ENCODE measurements around the gene SCD5. TPM values are rescaled to one million over a fixed set of nuclear protein-coding genes. Genes with fewer than 3 reads are reported as not detected.

The SCD5 gene
- total RNA-seq, 2 experiments from 2014 or later = 0.47 to 0.76 TPM

GRCh38 chr4:82585690-82586435 is 212.7 kb downstream of the SCD5 start:
- Histone ChIP-seq H3K4me2 (ENCODE audit: low read length) (no peak overlapping the region), H3K36me3 (ENCODE audit: insufficient read depth, low read length) (no peaks in the 10 kb centered on the region), H3K79me2 (ENCODE audit: insufficient read depth, low read depth, low read length) (no peaks in the 10 kb centered on the region), H2AFZ (ENCODE audit: low read length) (no peak overlapping the region), H3K4me1 (ENCODE audit: insufficient read depth, low read length, poor library complexity, severe bottlenecking) (no peaks in the 10 kb centered on the region), H3K9me2 (ENCODE audit: insufficient read depth, low read length) (no peaks in the 10 kb centered on the region), H4K20me1 (ENCODE audit: insufficient read depth, low read length) (no peaks in the 10 kb centered on the region), H3K4me3 (ENCODE audit: low read depth, low read length, poor library complexity, severe bottlenecking) (no peak overlapping the region), H3K27ac (ENCODE audit: low read depth, low read length, poor library complexity, severe bottlenecking) (no peak overlapping the region), H3K9me3 (ENCODE audit: low read length) (no peaks in the 10 kb centered on the region)
- DNase-seq (ENCODE audit: low spot score) = no peak
- BruUV-seq (replicated peaks) = no TSS peak
- ChIA-PET CTCF (ENCODE audit: unreplicated experiment) (no interaction called here), POLR2A (no interaction called here)
- TF ChIP-seq EZH2phosphoT487 (IDR thresholded peaks at IDR 0.05; ENCODE audit: borderline replicate concordance, low read depth, low read length) (no peak), CTCF (conservative IDR thresholded peaks at IDR 0.05; ENCODE audit: low read length) (no peak)
- intact Hi-C loops (cut with micrococcal nuclease; ENCODE audit: unreplicated experiment) = no loop called here

DNA sequence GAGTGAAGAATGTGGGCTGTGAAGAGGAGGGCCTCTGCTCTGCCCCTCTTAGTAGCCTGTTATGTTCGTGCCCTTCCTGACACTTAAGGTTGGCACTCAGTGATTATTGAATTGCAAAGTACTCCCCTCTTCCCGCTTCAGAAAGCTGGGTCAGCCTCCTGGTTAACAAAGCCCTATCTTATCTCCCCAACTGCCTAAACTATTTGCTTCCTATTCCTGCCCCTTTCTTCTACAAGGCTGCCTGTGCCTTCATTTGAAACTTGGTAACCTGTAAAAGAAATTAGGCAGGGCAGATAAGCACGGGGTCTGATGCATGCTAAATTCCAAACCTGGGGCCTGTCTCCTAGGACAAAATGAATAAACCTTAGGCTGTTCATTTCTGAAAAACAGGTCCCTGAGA is 213.7 kb downstream of the SCD5 start:
- DNase-seq (ENCODE audit: low spot score) = no peak
- no TSS peak for BruUV-seq (replicated peaks)
- Histone ChIP-seq H3K9me2 (ENCODE audit: insufficient read depth, low read length) (no peaks in the 10 kb centered on the region), H2AFZ (ENCODE audit: low read length) (no peak overlapping the region), H3K4me3 (ENCODE audit: low read depth, low read length, poor library complexity, severe bottlenecking) (no peak overlapping the region), H3K4me1 (ENCODE audit: insufficient read depth, low read length, poor library complexity, severe bottlenecking) (no peaks in the 10 kb centered on the region), H3K36me3 (ENCODE audit: insufficient read depth, low read length) (no peaks in the 10 kb centered on the region), H3K4me2 (ENCODE audit: low read length) (no peak overlapping the region), H3K79me2 (ENCODE audit: insufficient read depth, low read depth, low read length) (no peaks in the 10 kb centered on the region), H4K20me1 (ENCODE audit: insufficient read depth, low read length) (no peaks in the 10 kb centered on the region), H3K9me3 (ENCODE audit: low read length) (no peaks in the 10 kb centered on the region), H3K27ac (ENCODE audit: low read depth, low read length, poor library complexity, severe bottlenecking) (no peak overlapping the region)
- POLR2A ChIA-PET = no interaction called here
- CTCF ChIA-PET (ENCODE audit: unreplicated experiment) = no interaction called here
- no peak for TF ChIP-seq EZH2phosphoT487 (IDR thresholded peaks at IDR 0.05; ENCODE audit: borderline replicate concordance, low read depth, low read length)
- no peak for TF ChIP-seq CTCF (conservative IDR thresholded peaks at IDR 0.05; ENCODE audit: low read length)
- intact Hi-C loops (cut with micrococcal nuclease; ENCODE audit: unreplicated experiment) = no loop called here

GRCh38 chr4:82583897-82584587 is 214.6 kb downstream of the SCD5 start:
- DNase-seq (ENCODE audit: low spot score) = no peak
- H3K36me3 ChIP-seq (ENCODE audit: insufficient read depth, low read length) = no peaks in the 10 kb centered on the region
- CTCF ChIA-PET (ENCODE audit: unreplicated experiment) = no interaction called here
- H3K4me3 ChIP-seq (ENCODE audit: low read depth, low read length, poor library complexity, severe bottlenecking) = no peak overlapping the region
- no peaks in the 10 kb centered on the region for H3K9me3 ChIP-seq (ENCODE audit: low read length)
- TF ChIP-seq EZH2phosphoT487 (IDR thresholded peaks at IDR 0.05; ENCODE audit: borderline replicate concordance, low read depth, low read length) = no peak
- no TSS peak for BruUV-seq (replicated peaks)
- H3K27ac ChIP-seq (ENCODE audit: low read depth, low read length, poor library complexity, severe bottlenecking) = no peak overlapping the region
- no peaks in the 10 kb centered on the region for H4K20me1 ChIP-seq (ENCODE audit: insufficient read depth, low read length)
- no peak overlapping the region for H3K4me2 ChIP-seq (ENCODE audit: low read length)
- no peaks in the 10 kb centered on the region for H3K79me2 ChIP-seq (ENCODE audit: insufficient read depth, low read depth, low read length)
- no peaks in the 10 kb centered on the region for H3K4me1 ChIP-seq (ENCODE audit: insufficient read depth, low read length, poor library complexity, severe bottlenecking)
- H3K9me2 ChIP-seq (ENCODE audit: insufficient read depth, low read length) = no peaks in the 10 kb centered on the region
- H2AFZ ChIP-seq (ENCODE audit: low read length) = no peak overlapping the region
- POLR2A ChIA-PET = interaction anchor here (0.7 kb wide), 1 partner anchor 709 kb away, joined by 4 read pairs; no protein-coding TSS in a partner anchor
- intact Hi-C loops (cut with micrococcal nuclease; ENCODE audit: unreplicated experiment) = no loop called here

Data from OCI-LY7 (cell line).